ENCODE results near the gene CUL9.
"Not testable (repeated sequence)": the region's sequence is repeated elsewhere in the genome, so short reads cannot be mapped to it uniquely, and the experiment has no call there.

The CUL9 gene

GRCh38 chr6:43181942-43182860 lies at the start of gene CUL9:
Gene CUL9, plus strand, starts transcription at chr6:43182196. Its CDS starts 2,115 bp downstream, at chr6:43184311.
- peak within 1 kb of the TSS; percentile 90 for H3K4me3 ChIP-seq (ENCODE audit: low read depth, low read length)
- peak; percentile 76 for DNase-seq (ENCODE audit: low read depth)
- no peak for TF ChIP-seq CTCF (conservative IDR thresholded peaks at IDR 0.05; ENCODE audit: low read depth, low read length)

GRCh38 chr6:43138267-43138666 lies 43.7 kb upstream of the CUL9 start:
- no peak for TF ChIP-seq CTCF (conservative IDR thresholded peaks at IDR 0.05; ENCODE audit: low read depth, low read length)
- DNase-seq (ENCODE audit: low read depth), result no peak
- no peak overlapping the region for H3K4me3 ChIP-seq (ENCODE audit: low read depth, low read length)

DNA sequence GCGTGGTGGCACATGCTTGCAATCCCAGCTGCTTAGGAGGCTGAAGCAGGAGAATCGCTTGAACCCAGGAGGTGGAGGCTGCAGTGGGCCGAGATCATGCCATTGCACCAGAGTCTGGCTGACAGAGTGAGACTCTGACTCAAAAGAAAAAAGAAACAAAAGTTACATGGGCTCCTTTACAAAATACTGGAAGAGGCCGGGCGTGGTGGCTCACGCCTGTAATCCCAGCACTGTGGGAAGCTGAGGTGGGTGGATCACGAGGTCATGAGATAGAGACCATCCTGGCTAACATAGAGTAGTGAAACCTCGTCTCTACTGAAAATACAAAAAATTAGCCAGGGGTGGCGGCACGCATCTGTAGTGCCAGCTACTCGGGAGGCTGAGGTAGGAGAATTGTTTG lies 42.0 kb upstream of the CUL9 start:
- H3K4me3 ChIP-seq (ENCODE audit: low read depth, low read length); DNase-seq (ENCODE audit: low read depth): not testable (repeated sequence)

DNA sequence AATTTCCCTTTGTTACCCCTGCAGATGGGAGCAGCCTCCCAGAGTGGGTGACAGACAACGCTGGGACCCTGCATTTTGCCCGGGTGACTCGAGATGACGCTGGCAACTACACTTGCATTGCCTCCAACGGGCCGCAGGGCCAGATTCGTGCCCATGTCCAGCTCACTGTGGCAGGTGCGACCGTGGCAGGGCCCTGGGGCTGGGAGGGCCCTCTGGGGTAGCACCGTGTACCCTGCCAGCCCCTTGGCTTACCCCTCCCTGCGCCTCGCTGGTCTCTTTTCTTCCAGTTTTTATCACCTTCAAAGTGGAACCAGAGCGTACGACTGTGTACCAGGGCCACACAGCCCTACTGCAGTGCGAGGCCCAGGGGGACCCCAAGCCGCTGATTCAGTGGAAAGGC lies 40.4 kb upstream of the CUL9 start:
- DNase-seq (ENCODE audit: low read depth), result no peak
- no peak for TF ChIP-seq CTCF (conservative IDR thresholded peaks at IDR 0.05; ENCODE audit: low read depth, low read length)
- no peak overlapping the region for H3K4me3 ChIP-seq (ENCODE audit: low read depth, low read length)

DNA sequence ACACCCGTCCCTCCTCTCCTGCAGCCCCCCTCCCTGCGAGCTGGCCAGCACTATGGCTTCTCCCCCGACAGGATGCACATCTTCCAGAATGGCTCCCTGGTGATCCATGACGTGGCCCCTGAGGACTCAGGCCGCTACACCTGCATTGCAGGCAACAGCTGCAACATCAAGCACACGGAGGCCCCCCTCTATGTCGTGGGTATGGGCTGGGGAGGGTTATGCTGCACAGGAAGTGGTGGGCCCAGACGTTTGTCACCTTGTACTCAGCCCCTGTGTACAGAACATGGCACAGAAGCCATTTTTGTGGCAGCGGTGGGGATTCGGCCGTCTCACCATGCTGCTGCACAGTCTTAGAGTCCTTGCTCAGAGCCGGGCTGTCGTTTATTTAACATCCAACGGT lies 39.9 kb upstream of the CUL9 start:
- TF ChIP-seq CTCF (conservative IDR thresholded peaks at IDR 0.05; ENCODE audit: low read depth, low read length), result no peak
- no peak overlapping the region for H3K4me3 ChIP-seq (ENCODE audit: low read depth, low read length)
- DNase-seq (ENCODE audit: low read depth), result no peak

DNA sequence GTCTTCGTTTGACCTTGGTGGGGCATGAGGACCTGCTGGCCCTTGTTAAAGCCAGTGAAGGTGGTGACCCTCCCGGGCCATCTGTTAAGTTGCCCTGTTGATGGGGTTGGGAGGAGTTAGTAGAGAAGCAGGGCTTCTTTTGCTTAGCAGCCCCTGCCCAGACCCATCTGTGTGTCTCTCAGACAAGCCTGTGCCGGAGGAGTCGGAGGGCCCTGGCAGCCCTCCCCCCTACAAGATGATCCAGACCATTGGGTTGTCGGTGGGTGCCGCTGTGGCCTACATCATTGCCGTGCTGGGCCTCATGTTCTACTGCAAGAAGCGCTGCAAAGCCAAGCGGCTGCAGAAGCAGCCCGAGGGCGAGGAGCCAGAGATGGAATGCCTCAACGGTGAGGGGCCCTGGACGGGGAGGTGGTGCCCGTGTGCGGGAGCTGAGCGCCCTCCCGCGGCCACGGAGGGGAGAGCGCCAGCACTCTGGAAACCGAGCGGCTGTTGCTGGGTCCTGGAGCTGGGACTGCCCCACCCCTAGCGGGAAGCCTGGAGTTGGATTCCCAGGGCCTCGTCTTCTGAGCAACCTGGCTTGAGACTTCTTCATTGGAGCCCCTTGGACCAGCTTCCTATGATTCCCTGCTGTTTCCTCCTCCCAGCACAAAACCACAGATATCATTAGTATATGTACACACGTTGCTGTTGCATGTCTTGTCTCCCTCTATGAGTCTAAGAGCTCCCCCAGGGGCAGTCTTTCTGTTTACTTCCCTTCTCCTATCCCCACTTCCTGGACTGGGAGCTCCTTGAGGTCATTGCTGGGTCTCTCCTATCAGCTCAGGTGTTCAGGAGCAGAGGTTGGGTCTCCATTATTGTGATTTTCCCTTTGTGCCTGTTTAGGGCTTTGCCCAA lies 38.5 kb upstream of the CUL9 start:
- peak; percentile 97 for TF ChIP-seq CTCF (conservative IDR thresholded peaks at IDR 0.05; ENCODE audit: low read depth, low read length)
- H3K4me3 ChIP-seq (ENCODE audit: low read depth, low read length), result no peak overlapping the region
- peak; percentile 96 for DNase-seq (ENCODE audit: low read depth)

GRCh38 chr6:43144879-43145278 lies 37.1 kb upstream of the CUL9 start:
- H3K4me3 ChIP-seq (ENCODE audit: low read depth, low read length), result no peak overlapping the region
- DNase-seq (ENCODE audit: low read depth), result no peak
- no peak for TF ChIP-seq CTCF (conservative IDR thresholded peaks at IDR 0.05; ENCODE audit: low read depth, low read length)
